ENCODE data around the gene GPR183.

GPR183 gene

DNA sequence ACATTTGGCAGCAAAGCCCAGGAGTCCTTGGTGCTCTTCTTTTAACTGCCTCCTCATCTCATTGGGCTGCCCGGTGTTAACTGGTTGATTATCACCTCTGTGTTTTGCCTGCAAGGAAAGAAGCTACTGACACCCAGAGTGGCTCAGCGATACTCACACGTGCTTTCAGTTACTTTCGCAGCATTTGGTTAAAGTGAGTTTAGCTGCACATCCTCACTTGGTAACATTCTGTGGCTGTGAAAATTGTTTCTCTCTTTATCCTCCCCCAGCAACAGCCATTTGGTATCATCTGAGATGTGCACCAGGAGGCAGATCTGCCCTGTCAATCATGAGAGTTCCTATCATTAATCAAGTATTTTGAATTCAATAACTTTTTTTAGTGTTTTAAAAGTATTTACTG is 44.6 kb upstream of the GPR183 start:
- no peak overlapping the region for H4K91ac ChIP-seq (ENCODE audit: low read length)
- no peak overlapping the region for H2AFZ ChIP-seq (ENCODE audit: low read depth, low read length)
- no peak overlapping the region for H3K23ac ChIP-seq (ENCODE audit: low read length in 2 of 2)

DNA sequence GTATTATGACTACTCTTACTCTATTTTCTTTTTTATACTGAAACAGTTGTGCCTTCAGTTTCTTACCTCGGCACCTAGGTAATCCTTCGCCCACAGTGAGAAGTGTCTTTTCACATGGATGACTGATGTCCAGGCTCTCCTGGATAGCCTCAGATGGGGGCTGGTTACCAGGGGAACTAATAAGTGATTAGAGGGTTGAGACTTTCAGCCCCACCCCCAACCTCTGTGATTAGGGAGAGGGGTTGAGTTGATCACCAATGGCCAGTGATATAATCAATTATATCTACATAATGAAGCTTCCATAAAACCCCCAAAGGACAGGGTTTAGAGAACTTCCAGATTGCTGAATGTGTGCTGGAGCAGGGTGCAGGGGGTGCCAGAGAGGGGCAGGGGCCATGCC is 43.0 kb upstream of the GPR183 start:
- peaks cover 29% of the 10 kb centered on the region for H3K79me1 ChIP-seq (replicated peaks; ENCODE audit: low read length, poor library complexity, severe bottlenecking)
- H3K23ac ChIP-seq (ENCODE audit: low read length in 2 of 2), result no peak overlapping the region
- H3K36me3 ChIP-seq (ENCODE audit: control insufficient read depth in 1 of 2, insufficient read depth in 2 of 2, low read depth in 1 of 2, low read length in 2 of 2), result peaks cover 32 to 42% of the 10 kb centered on the region in 2 experiments
- no peak overlapping the region for H2AK5ac ChIP-seq (ENCODE audit: low read length, severe bottlenecking)
- no peak overlapping the region for H4K91ac ChIP-seq (ENCODE audit: low read length)
- no peak overlapping the region for H3K4ac ChIP-seq (ENCODE audit: low read depth in 1 of 2, low read length in 2 of 2)
- no peak overlapping the region for H2BK120ac ChIP-seq (ENCODE audit: low read depth, low read length)
- no peak overlapping the region for H2BK5ac ChIP-seq (ENCODE audit: low read depth, low read length, poor library complexity, severe bottlenecking)
- DNase-seq, result no peak
- H3K4me2 ChIP-seq (ENCODE audit: low read length, poor library complexity, severe bottlenecking), result no peak overlapping the region
- H3K14ac ChIP-seq (ENCODE audit: low read length in 2 of 2), result no peak overlapping the region
- no peaks in the 10 kb centered on the region for H3K27me3 ChIP-seq (ENCODE audit: control insufficient read depth in 1 of 2, insufficient read depth in 1 of 2, low read length in 2 of 2)
- no peak overlapping the region for H2BK15ac ChIP-seq (ENCODE audit: low read depth, poor library complexity, severe bottlenecking)
- no peak overlapping the region for H2BK12ac ChIP-seq (ENCODE audit: low read length in 2 of 2)
- H3K9ac ChIP-seq (ENCODE audit: low read length), result no peak overlapping the region
- H3K4me3 ChIP-seq (ENCODE audit: insufficient read depth in 1 of 2, low read depth in 1 of 2, low read length in 2 of 2), result no peak overlapping the region
- H3K27ac ChIP-seq (ENCODE audit: low read length, poor library complexity, severe bottlenecking), result no peak overlapping the region
- H2AFZ ChIP-seq (ENCODE audit: low read depth, low read length), result no peak overlapping the region
- no peaks in the 10 kb centered on the region for H3K9me3 ChIP-seq (ENCODE audit: control insufficient read depth, low read length)
- WGBS, result 95% methylated on average over 2 of the region's 2 CpGs
- no peak overlapping the region for H4K8ac ChIP-seq (ENCODE audit: low read length)
- no peak overlapping the region for H3K18ac ChIP-seq (ENCODE audit: low read depth in 1 of 2, low read length in 2 of 2)
- H3K4me1 ChIP-seq (ENCODE audit: control insufficient read depth, insufficient read depth, low read depth, low read length), result peaks cover 5% of the 10 kb centered on the region

More for the DNA sequence above, 44.6 kb upstream of the GPR183 start:
- Histone ChIP-seq H3K79me1 (replicated peaks; ENCODE audit: low read length, poor library complexity, severe bottlenecking) (peaks cover 23% of the 10 kb centered on the region), H3K18ac (ENCODE audit: low read depth in 1 of 2, low read length in 2 of 2) (no peak overlapping the region), H3K4me1 (ENCODE audit: control insufficient read depth, insufficient read depth, low read depth, low read length) (peaks cover 16% of the 10 kb centered on the region), H2BK15ac (ENCODE audit: low read depth, poor library complexity, severe bottlenecking) (no peak overlapping the region), H3K27ac (ENCODE audit: low read length, poor library complexity, severe bottlenecking) (no peak overlapping the region), H3K27me3 (ENCODE audit: control insufficient read depth in 1 of 2, insufficient read depth in 1 of 2, low read length in 2 of 2) (no peaks in the 10 kb centered on the region), H3K36me3 (ENCODE audit: control insufficient read depth in 1 of 2, insufficient read depth in 2 of 2, low read depth in 1 of 2, low read length in 2 of 2) (peaks cover 29 to 37% of the 10 kb centered on the region in 2 experiments), H2BK12ac (ENCODE audit: low read length in 2 of 2) (no peak overlapping the region), H3K9me3 (ENCODE audit: control insufficient read depth, low read length) (no peaks in the 10 kb centered on the region), H4K8ac (ENCODE audit: low read length) (no peak overlapping the region), H2BK120ac (ENCODE audit: low read depth, low read length) (no peak overlapping the region), H3K4me2 (ENCODE audit: low read length, poor library complexity, severe bottlenecking) (no peak overlapping the region), H3K9ac (ENCODE audit: low read length) (no peak overlapping the region), H2AK5ac (ENCODE audit: low read length, severe bottlenecking) (no peak overlapping the region), H3K4ac (ENCODE audit: low read depth in 1 of 2, low read length in 2 of 2) (no peak overlapping the region), H3K14ac (ENCODE audit: low read length in 2 of 2) (no peak overlapping the region), H2BK5ac (ENCODE audit: low read depth, low read length, poor library complexity, severe bottlenecking) (no peak overlapping the region), H3K4me3 (ENCODE audit: insufficient read depth in 1 of 2, low read depth in 1 of 2, low read length in 2 of 2) (no peak overlapping the region)
- DNase-seq, result no peak
- 82% methylated on average over 4 of the region's 4 CpGs for WGBS

DNA sequence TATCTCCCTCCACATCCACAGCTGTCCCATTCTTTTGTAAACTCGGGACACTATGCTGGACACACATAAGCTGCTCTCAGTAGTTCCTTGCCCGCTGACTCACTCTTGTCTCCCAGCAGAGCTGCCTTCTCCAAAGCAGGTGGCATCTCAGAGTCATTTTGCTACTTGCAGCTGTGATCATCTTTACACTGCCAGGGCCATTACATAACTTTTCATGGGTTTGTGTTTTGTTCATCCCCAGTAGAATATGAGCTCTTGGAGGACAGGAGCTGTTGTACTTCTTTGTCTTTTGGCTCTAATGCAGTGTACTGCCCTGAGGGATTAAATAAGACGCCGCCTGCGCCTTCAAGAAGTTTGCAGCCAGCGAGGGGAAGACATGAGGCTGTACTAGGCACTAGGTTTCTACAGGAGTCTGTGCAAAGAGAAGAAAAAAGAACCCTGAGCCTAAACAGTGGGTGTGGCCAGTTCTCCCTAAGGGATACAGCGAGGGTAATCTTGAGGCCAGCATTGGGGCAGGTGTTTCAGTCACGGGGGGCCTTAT is 40.8 kb upstream of the GPR183 start:
- H2AFZ ChIP-seq (ENCODE audit: low read depth, low read length), result no peak overlapping the region
- H3K14ac ChIP-seq (ENCODE audit: low read length in 2 of 2), result no peak overlapping the region
- no peak overlapping the region for H3K27ac ChIP-seq (ENCODE audit: low read length, poor library complexity, severe bottlenecking)
- no peaks in the 10 kb centered on the region for H3K9me3 ChIP-seq (ENCODE audit: control insufficient read depth, low read length)
- H3K4me2 ChIP-seq (ENCODE audit: low read length, poor library complexity, severe bottlenecking), result no peak overlapping the region
- no peak overlapping the region for H2BK12ac ChIP-seq (ENCODE audit: low read length in 2 of 2)
- H4K8ac ChIP-seq (ENCODE audit: low read length), result no peak overlapping the region
- H3K9ac ChIP-seq (ENCODE audit: low read length), result no peak overlapping the region
- H4K91ac ChIP-seq (ENCODE audit: low read length), result no peak overlapping the region
- no peak for DNase-seq
- peaks cover 31 to 61% of the 10 kb centered on the region in 2 experiments for H3K36me3 ChIP-seq (ENCODE audit: control insufficient read depth in 1 of 2, insufficient read depth in 2 of 2, low read depth in 1 of 2, low read length in 2 of 2)
- no peak overlapping the region for H2BK15ac ChIP-seq (ENCODE audit: low read depth, poor library complexity, severe bottlenecking)
- no peak overlapping the region for H3K18ac ChIP-seq (ENCODE audit: low read depth in 1 of 2, low read length in 2 of 2)
- H3K4me3 ChIP-seq (ENCODE audit: insufficient read depth in 1 of 2, low read depth in 1 of 2, low read length in 2 of 2), result no peak overlapping the region
- H3K23ac ChIP-seq (ENCODE audit: low read length in 2 of 2), result no peak overlapping the region
- H3K79me1 ChIP-seq (replicated peaks; ENCODE audit: low read length, poor library complexity, severe bottlenecking), result peaks cover 23% of the 10 kb centered on the region
- no peak overlapping the region for H3K4ac ChIP-seq (ENCODE audit: low read depth in 1 of 2, low read length in 2 of 2)
- H3K27me3 ChIP-seq (ENCODE audit: control insufficient read depth in 1 of 2, insufficient read depth in 1 of 2, low read length in 2 of 2), result no peaks in the 10 kb centered on the region
- no peaks in the 10 kb centered on the region for H3K4me1 ChIP-seq (ENCODE audit: control insufficient read depth, insufficient read depth, low read depth, low read length)
- 94% methylated on average over 8 of the region's 8 CpGs for WGBS
- no peak overlapping the region for H2AK5ac ChIP-seq (ENCODE audit: low read length, severe bottlenecking)
- H2BK5ac ChIP-seq (ENCODE audit: low read depth, low read length, poor library complexity, severe bottlenecking), result no peak overlapping the region
- H2BK120ac ChIP-seq (ENCODE audit: low read depth, low read length), result no peak overlapping the region

DNA sequence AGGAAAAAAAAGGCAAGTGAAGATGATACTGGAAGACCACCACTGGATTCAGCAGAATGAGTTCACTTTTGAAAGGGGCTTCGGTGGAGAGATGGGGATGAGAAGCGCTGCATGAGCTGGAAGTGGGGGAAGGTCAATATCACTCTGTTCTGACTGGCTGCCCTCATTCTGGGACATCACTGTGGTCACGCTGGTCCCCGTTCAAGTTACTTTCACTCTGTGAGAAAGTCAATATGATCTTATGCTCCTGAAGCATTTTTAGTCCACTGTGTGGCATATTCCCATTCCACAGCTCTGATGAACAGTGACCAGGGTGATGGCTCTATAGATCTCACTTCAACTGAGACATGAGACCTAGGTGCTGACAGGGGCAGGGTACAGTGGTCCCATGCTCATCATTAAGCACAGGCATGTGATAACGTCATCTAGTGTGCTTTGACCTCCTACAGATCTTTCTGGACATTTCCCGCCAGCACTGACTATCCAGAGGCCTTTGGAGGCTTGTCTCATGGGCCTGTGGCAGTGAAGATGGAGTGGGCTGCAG is 40.2 kb upstream of the GPR183 start:
- Histone ChIP-seq H3K14ac (ENCODE audit: low read length in 2 of 2) (no peak overlapping the region), H2BK120ac (ENCODE audit: low read depth, low read length) (no peak overlapping the region), H3K4ac (ENCODE audit: low read depth in 1 of 2, low read length in 2 of 2) (no peak overlapping the region), H3K79me1 (replicated peaks; ENCODE audit: low read length, poor library complexity, severe bottlenecking) (peaks cover 23% of the 10 kb centered on the region), H2AFZ (ENCODE audit: low read depth, low read length) (no peak overlapping the region), H3K23ac (ENCODE audit: low read length in 2 of 2) (no peak overlapping the region), H3K27ac (ENCODE audit: low read length, poor library complexity, severe bottlenecking) (no peak overlapping the region), H4K91ac (ENCODE audit: low read length) (no peak overlapping the region), H2BK12ac (ENCODE audit: low read length in 2 of 2) (no peak overlapping the region), H3K4me3 (ENCODE audit: insufficient read depth in 1 of 2, low read depth in 1 of 2, low read length in 2 of 2) (no peak overlapping the region), H2AK5ac (ENCODE audit: low read length, severe bottlenecking) (no peak overlapping the region), H4K8ac (ENCODE audit: low read length) (no peak overlapping the region), H3K9ac (ENCODE audit: low read length) (no peak overlapping the region), H2BK5ac (ENCODE audit: low read depth, low read length, poor library complexity, severe bottlenecking) (no peak overlapping the region), H3K4me1 (ENCODE audit: control insufficient read depth, insufficient read depth, low read depth, low read length) (no peaks in the 10 kb centered on the region), H3K36me3 (ENCODE audit: control insufficient read depth in 1 of 2, insufficient read depth in 2 of 2, low read depth in 1 of 2, low read length in 2 of 2) (peaks cover 37 to 65% of the 10 kb centered on the region in 2 experiments), H3K27me3 (ENCODE audit: control insufficient read depth in 1 of 2, insufficient read depth in 1 of 2, low read length in 2 of 2) (no peaks in the 10 kb centered on the region), H3K4me2 (ENCODE audit: low read length, poor library complexity, severe bottlenecking) (no peak overlapping the region), H3K9me3 (ENCODE audit: control insufficient read depth, low read length) (no peaks in the 10 kb centered on the region), H2BK15ac (ENCODE audit: low read depth, poor library complexity, severe bottlenecking) (no peak overlapping the region), H3K18ac (ENCODE audit: low read depth in 1 of 2, low read length in 2 of 2) (no peak overlapping the region)
- no peak for DNase-seq
- WGBS, result 98% methylated on average over 6 of the region's 6 CpGs
